Measurements from ENCODE around the gene CAV1.

The CAV1 gene

GRCh38 chr7:116532102-116532688, 7.4 kb downstream of the CAV1 start:
- DNase-seq: no peak

- no peak for DNase-seq
These were observed 10.0 kb downstream of the CAV1 start for GRCh38 chr7:116534790-116535189.

GRCh38 chr7:116535416-116535815, 10.6 kb downstream of the CAV1 start:
- no peak for DNase-seq

- DNase-seq: no peak
These were observed 13.3 kb downstream of the CAV1 start for GRCh38 chr7:116538138-116538537.

- no peak for DNase-seq
These were observed 15.0 kb downstream of the CAV1 start for GRCh38 chr7:116539879-116540278.

- DNase-seq: no peak
These were observed 15.9 kb downstream of the CAV1 start for GRCh38 chr7:116540743-116541142.

GRCh38 chr7:116541951-116542350, 17.1 kb downstream of the CAV1 start:
- no peak for DNase-seq

- no peak for DNase-seq
These were observed 17.8 kb downstream of the CAV1 start for GRCh38 chr7:116542618-116543017.

- DNase-seq: no peak
These were observed 18.8 kb downstream of the CAV1 start for GRCh38 chr7:116543664-116544063.

GRCh38 chr7:116544487-116544886, 19.7 kb downstream of the CAV1 start:
- DNase-seq: no peak

GRCh38 chr7:116545411-116545993, 20.7 kb downstream of the CAV1 start:
- DNase-seq: no peak

GRCh38 chr7:116546054-116546453, 21.2 kb downstream of the CAV1 start:
- no peak for DNase-seq

GRCh38 chr7:116546916-116547315, 22.1 kb downstream of the CAV1 start:
- no peak for DNase-seq

GRCh38 chr7:116547347-116547746, 22.5 kb downstream of the CAV1 start:
- no peak for DNase-seq

GRCh38 chr7:116548506-116548905, 23.7 kb downstream of the CAV1 start:
- DNase-seq: no peak

GRCh38 chr7:116549370-116549769, 24.5 kb downstream of the CAV1 start:
- no peak for DNase-seq

- no peak for DNase-seq
These were observed 26.9 kb downstream of the CAV1 start for GRCh38 chr7:116551692-116552091.

GRCh38 chr7:116552602-116553001, 27.8 kb downstream of the CAV1 start:
- DNase-seq: no peak

- DNase-seq: no peak
These were observed 28.5 kb downstream of the CAV1 start for GRCh38 chr7:116553168-116553964.

- no peak for DNase-seq
These were observed 29.6 kb downstream of the CAV1 start for GRCh38 chr7:116554436-116554835.

GRCh38 chr7:116554911-116555310, 30.1 kb downstream of the CAV1 start:
- no peak for DNase-seq

- no peak for DNase-seq
These were observed 32.3 kb downstream of the CAV1 start for GRCh38 chr7:116557066-116557585.

- no peak for DNase-seq
These were observed 33.1 kb downstream of the CAV1 start for GRCh38 chr7:116557901-116558300.

All from stimulated activated CD8-positive, alpha-beta memory T cell treated with anti-CD3 and anti-CD28 coated beads, Interleukin-4, amount 100 ng/mL, for 48 hours (primary cell).